Keratinocyte (primary cell): ENCODE measurements around the gene BANP. TPM values are rescaled to one million over a fixed set of nuclear protein-coding genes. Genes with fewer than 3 reads are reported as not detected.
"Not testable (repeated sequence)": the region's sequence is repeated elsewhere in the genome, so short reads cannot be mapped to it uniquely, and the experiment has no call there.

Source experiments
- DNase-seq: peaks from one replicate; pipeline ENCODE4 v3.0.0-alpha.2; 2011; ENCODE audit warnings: low read depth, missing footprints, low spot score
- FAIRE-seq: peaks from 2 replicates; lab custom pipeline; 2011; peaks lifted over from hg19 to GRCh38; lab: Jason Lieb, UNC
- H2AFZ ChIP-seq: 2 replicates; pipeline ENCODE4 v1.6.0; 2012; ENCODE audit warnings: low read length, control low read depth, inconsistent platforms; ENCODE audit not compliant: control insufficient read depth
- H3K27ac ChIP-seq: 2 replicates; pipeline ENCODE4 v1.5.1; 2011; ENCODE audit warnings: low read length; ENCODE audit not compliant: control insufficient read depth, insufficient read depth
- H3K27me3 ChIP-seq: 3 replicates; pipeline ENCODE4 v1.6.0; 2011; ENCODE audit warnings: low read length; ENCODE audit not compliant: control insufficient read depth, insufficient read depth; ENCODE audit errors: extremely low read depth
- H3K36me3 ChIP-seq, 2 experiments: 2 replicates in 1 of 2; 3 replicates in 1 of 2; pipeline ENCODE4 v1.5.1; 2011; ENCODE audit warnings: low read length in 2 of 2, mild to moderate bottlenecking in 1 of 2; ENCODE audit not compliant: control insufficient read depth in 2 of 2, insufficient read depth in 2 of 2; ENCODE audit errors: extremely low read depth in 1 of 2
- H3K4me1 ChIP-seq: 3 replicates; pipeline ENCODE4 v1.5.1; 2011; ENCODE audit warnings: low read length; ENCODE audit not compliant: control insufficient read depth, insufficient read depth; ENCODE audit errors: extremely low read depth
- H3K4me2 ChIP-seq: 3 replicates; pipeline ENCODE4 v1.6.0; 2011; ENCODE audit warnings: low read depth, low read length; ENCODE audit not compliant: control insufficient read depth, insufficient read depth; ENCODE audit errors: extremely low read depth
- H3K4me3 ChIP-seq, 3 experiments: fragments of 200-600 bp in 1 of 3; sonication (generic) in 1 of 3; 2 replicates in 2 of 3; 3 replicates in 1 of 3; pipeline ENCODE4 v1.5.1; 2011 to 2016; ENCODE audit warnings: low read length in 3 of 3, mild to moderate bottlenecking in 3 of 3, control low read depth in 2 of 3, inconsistent platforms in 1 of 3, low read depth in 1 of 3, mixed read lengths in 1 of 3, mixed run types in 1 of 3, moderate library complexity in 1 of 3; ENCODE audit not compliant: control insufficient read depth in 2 of 3, insufficient read depth in 2 of 3; ENCODE audit errors: extremely low read depth in 1 of 3
- H3K79me2 ChIP-seq: 2 replicates; pipeline ENCODE4 v1.6.0; 2012; ENCODE audit warnings: low read length; ENCODE audit not compliant: control insufficient read depth, insufficient read depth
- H3K9ac ChIP-seq: 3 replicates; pipeline ENCODE4 v1.6.0; 2011; ENCODE audit warnings: low read length; ENCODE audit not compliant: control insufficient read depth, insufficient read depth; ENCODE audit errors: extremely low read depth
- H3K9me1 ChIP-seq: 3 replicates; pipeline ENCODE4 v1.6.0; 2011; ENCODE audit warnings: low read length; ENCODE audit not compliant: control insufficient read depth, insufficient read depth; ENCODE audit errors: extremely low read depth
- H3K9me3 ChIP-seq: 2 replicates; pipeline ENCODE4 v1.5.1; 2012; ENCODE audit warnings: low read depth, low read length; ENCODE audit not compliant: control insufficient read depth
- H4K20me1 ChIP-seq: 3 replicates; pipeline ENCODE4 v1.6.0; 2011; ENCODE audit warnings: low read length; ENCODE audit not compliant: control insufficient read depth, insufficient read depth; ENCODE audit errors: extremely low read depth
- EZH2 ChIP-seq: IDR thresholded peaks from one replicate; pipeline ENCODE4 v1.6.1; 2012; ENCODE audit warnings: inconsistent platforms, mild to moderate bottlenecking, low read length, moderate library complexity
- dilution Hi-C: fragments of 300-500 bp; cut with MboI; formaldehyde crosslinking; loops from one replicate; pipeline ENCODE4 v1.7.0; 2020; ENCODE audit warnings: low sequenced_read_pairs; ENCODE audit not compliant: extremely low pct_ligation_motif_present
- polyA plus RNA-seq, 5 experiments: library from polyadenylated mRNA; depleted of rRNA in 3 of 5; stranded (reverse) in 3 of 5; stranded (forward) in 1 of 5; unstranded in 1 of 5; fragments of >200 nt; gene quantifications; 1 replicate in 1 of 5; 2 replicates in 3 of 5; 3 replicates in 1 of 5; pipeline versions ENCODE4 v1.2.1 to v1.2.3, GENCODE V29; 2011 to 2012; ENCODE audit warnings: missing spikeins in 2 of 5, low read depth in 1 of 5, low replicate concordance in 1 of 5
- TF ChIP-seq, protein P1 (sequence below), 3 experiments: IDR thresholded peaks in 1 of 3; conservative IDR thresholded peaks in 1 of 3; optimal IDR thresholded peaks in 1 of 3; 2 replicates in 2 of 3; 3 replicates in 1 of 3; pipeline versions ENCODE3 to v1.5.1; 2011; ENCODE audit warnings: low read length in 3 of 3, mild to moderate bottlenecking in 3 of 3, moderate library complexity in 2 of 3, control low read depth in 1 of 3, inconsistent platforms in 1 of 3; ENCODE audit not compliant: insufficient read depth in 2 of 3; ENCODE audit errors: extremely low read depth in 1 of 3

BANP gene
- polyA plus RNA-seq, 1 donor (not counting 4 experiments of a cell fraction or from before 2014, with no cell fraction given), result 10.8 TPM

DNA sequence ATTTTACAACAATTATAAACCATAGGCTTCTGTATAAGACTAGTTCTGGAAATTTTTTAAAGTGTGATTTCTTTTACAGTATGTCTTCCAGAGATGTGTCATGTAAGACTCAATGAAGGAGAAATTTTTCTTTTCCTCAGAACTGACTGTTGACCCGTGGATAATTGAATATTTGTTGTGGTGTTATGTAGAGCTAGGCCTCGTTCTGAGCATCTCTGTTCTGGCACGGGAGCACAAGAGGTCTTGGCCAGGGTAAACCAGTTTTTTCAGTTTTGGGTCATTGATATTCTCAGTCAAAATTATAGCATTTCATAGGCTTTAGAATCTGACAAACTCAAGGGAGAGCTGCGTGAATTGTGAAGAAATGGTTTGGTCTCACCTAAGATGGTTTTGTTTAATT lies 39.0 kb downstream of the BANP start:
- H2AFZ ChIP-seq, H3K27me3 ChIP-seq, H4K20me1 ChIP-seq, H3K4me3 ChIP-seq, H3K27ac ChIP-seq, H3K4me2 ChIP-seq, H3K79me2 ChIP-seq, H3K36me3 ChIP-seq, FAIRE-seq, dilution Hi-C loops, H3K9me3 ChIP-seq, H3K9ac ChIP-seq, H3K9me1 ChIP-seq, H3K4me1 ChIP-seq, DNase-seq: not testable (repeated sequence)

DNA sequence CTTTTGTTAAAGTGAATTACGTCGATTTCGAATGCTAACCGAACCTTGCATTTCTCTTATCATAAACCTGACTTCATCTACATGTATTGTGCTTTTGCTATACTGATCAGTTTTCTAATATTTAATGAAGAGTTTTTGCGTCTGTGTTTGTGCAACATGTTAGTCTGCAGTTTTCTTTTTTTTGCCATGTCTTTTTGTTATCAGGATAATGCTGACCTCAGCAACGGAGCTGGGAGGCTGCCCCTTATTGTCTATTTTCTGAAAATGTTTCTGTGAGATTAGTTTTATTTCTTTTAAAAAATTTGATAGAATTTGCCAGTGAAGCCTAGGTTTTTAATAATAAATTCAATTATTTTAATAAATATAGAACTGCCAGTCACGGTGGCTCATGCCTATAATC lies 40.9 kb downstream of the BANP start:
- H3K27me3 ChIP-seq, H3K4me2 ChIP-seq, dilution Hi-C loops, H3K36me3 ChIP-seq, H3K27ac ChIP-seq, H3K4me1 ChIP-seq, DNase-seq, H4K20me1 ChIP-seq, H3K9me3 ChIP-seq, H2AFZ ChIP-seq, FAIRE-seq, H3K9me1 ChIP-seq, H3K9ac ChIP-seq, H3K4me3 ChIP-seq: not testable (repeated sequence)
- peaks cover 10% of the 10 kb centered on the region for H3K79me2 ChIP-seq

DNA sequence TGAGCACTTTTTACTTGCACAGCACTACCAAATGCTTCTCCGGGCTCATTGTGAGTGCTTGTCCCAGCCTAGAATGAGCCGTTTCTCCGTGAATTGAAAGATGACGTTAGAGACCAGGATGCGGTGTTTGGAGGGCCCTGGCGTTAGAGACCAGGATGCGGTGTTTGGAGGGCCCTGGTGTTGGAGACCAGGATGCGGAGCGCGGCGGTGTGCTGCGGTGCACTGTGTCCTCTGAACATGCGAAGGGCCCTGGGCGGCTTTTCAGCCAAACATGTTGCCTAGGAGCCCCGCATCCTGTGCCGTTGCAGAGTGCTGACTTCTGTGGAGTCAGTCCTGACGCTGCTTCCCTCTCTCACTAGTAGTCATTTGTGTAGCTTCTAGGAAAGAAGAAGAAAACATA lies 42.7 kb downstream of the BANP start:
- Histone ChIP-seq H4K20me1 (no peaks in the 10 kb centered on the region), H3K4me3 (no peak overlapping the region), H3K9me3 (no peaks in the 10 kb centered on the region), H3K27ac (no peak overlapping the region), H3K9ac (no peak overlapping the region), H3K36me3 (peaks cover 0 to 2% of the 10 kb centered on the region in 2 experiments), H3K79me2 (peaks cover 10% of the 10 kb centered on the region), H3K4me2 (no peak overlapping the region), H3K9me1 (no peaks in the 10 kb centered on the region), H3K4me1 (no peaks in the 10 kb centered on the region), H3K27me3 (no peaks in the 10 kb centered on the region), H2AFZ (no peak overlapping the region)
- no peak for TF ChIP-seq EZH2
- TF ChIP-seq, protein P1, sequence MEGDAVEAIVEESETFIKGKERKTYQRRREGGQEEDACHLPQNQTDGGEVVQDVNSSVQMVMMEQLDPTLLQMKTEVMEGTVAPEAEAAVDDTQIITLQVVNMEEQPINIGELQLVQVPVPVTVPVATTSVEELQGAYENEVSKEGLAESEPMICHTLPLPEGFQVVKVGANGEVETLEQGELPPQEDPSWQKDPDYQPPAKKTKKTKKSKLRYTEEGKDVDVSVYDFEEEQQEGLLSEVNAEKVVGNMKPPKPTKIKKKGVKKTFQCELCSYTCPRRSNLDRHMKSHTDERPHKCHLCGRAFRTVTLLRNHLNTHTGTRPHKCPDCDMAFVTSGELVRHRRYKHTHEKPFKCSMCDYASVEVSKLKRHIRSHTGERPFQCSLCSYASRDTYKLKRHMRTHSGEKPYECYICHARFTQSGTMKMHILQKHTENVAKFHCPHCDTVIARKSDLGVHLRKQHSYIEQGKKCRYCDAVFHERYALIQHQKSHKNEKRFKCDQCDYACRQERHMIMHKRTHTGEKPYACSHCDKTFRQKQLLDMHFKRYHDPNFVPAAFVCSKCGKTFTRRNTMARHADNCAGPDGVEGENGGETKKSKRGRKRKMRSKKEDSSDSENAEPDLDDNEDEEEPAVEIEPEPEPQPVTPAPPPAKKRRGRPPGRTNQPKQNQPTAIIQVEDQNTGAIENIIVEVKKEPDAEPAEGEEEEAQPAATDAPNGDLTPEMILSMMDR (optimal IDR thresholded peaks at IDR 0.05 in 1 of 3, IDR thresholded peaks at IDR 0.05 in 1 of 3, conservative IDR thresholded peaks at IDR 0.05 in 1 of 3; ENCODE audit: extremely low read depth in 1 of 3, insufficient read depth in 2 of 3, low read length in 3 of 3), result no peak
- dilution Hi-C loops, result no loop called here
- FAIRE-seq (no peak), DNase-seq (no peak)
